ENCODE measurements around the gene CNTNAP4. TPM values are rescaled to one million over a fixed set of nuclear protein-coding genes. Genes with fewer than 3 reads are reported as not detected.

Gene CNTNAP4
- total and polyA plus RNA-seq, 2 of the 8 experiments (the other 6 are each of a cell fraction or from before 2014, with no cell fraction given): not detected

DNA sequence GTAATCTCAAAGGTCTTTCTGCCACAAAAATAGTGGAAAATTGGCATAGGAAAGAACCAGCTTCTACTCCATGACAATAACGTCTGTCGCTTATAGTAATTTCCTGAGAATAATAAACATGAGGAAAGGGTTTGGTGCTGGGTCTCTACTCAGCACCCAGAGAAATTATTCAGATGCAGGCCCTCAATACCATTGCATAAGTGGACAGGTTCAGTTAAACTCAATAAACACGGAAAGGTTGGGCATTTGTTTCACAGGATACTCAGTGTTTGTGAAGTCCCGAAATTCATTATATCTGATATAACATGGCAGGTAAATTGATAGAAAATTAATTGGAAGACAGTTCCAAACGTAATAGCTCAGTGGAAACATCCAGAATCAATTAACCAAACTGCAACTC is 254.0 kb downstream of the CNTNAP4 start:
- H3K4me3 ChIP-seq (ENCODE audit: extremely low read depth in 1 of 4, insufficient read depth in 2 of 4, low read depth in 3 of 4, low read length in 4 of 4): no peak overlapping the region
- peaks cover 0 to 1% (median 0%) of the 10 kb centered on the region in 4 experiments; a peak in 1 of 7 replicates for H3K27me3 ChIP-seq (replicated peaks in 1 of 4; ENCODE audit: control insufficient read depth in 3 of 4, extremely low read depth in 1 of 4, insufficient read depth in 3 of 4, low read length in 3 of 4)
- H2AK5ac ChIP-seq (ENCODE audit: low read depth, low read length): no peak overlapping the region
- no peak overlapping the region for H2BK12ac ChIP-seq (ENCODE audit: low read depth, low read length)
- POLR2A ChIA-PET (ENCODE audit: partially characterized antibody): no interaction called here
- WGBS, 2 experiments (ENCODE audit: extremely low coverage in 1 of 2, insufficient coverage in 1 of 2, insufficient read length in 1 of 2, insufficient replicate concordance in 2 of 2, low coverage in 1 of 2, low lambda C conversion rate in 2 of 2, missing lambda C conversion rate in 1 of 2): 93% methylated on average over 5 of the region's 5 CpGs; no CpG with 5 or more reads in 1 of the 2 experiments
- H2BK20ac ChIP-seq (ENCODE audit: low read length): no peak overlapping the region
- H4K5ac ChIP-seq (ENCODE audit: insufficient read length, low read depth, low read length): no peak overlapping the region
- H3K9ac ChIP-seq (replicated peaks in 1 of 4; ENCODE audit: extremely low read depth in 1 of 4, low read depth in 3 of 4, low read length in 3 of 4): no peak overlapping the region
- H3K23me2 ChIP-seq (ENCODE audit: low read depth, low read length): no peaks in the 10 kb centered on the region
- FAIRE-seq (no peak), DNase-seq (ENCODE audit: low read depth in 1 of 2, low spot score in 2 of 2) (no peak)
- no peak overlapping the region for H2BK120ac ChIP-seq (replicated peaks; ENCODE audit: low read depth, low read length)
- H2BK15ac ChIP-seq (ENCODE audit: low read length): no peak overlapping the region
- no peaks in the 10 kb centered on the region for H3K9me3 ChIP-seq (ENCODE audit: insufficient read depth in 2 of 2, low read depth in 1 of 2, low read length in 1 of 2)
- no peak overlapping the region for H3K4ac ChIP-seq (replicated peaks; ENCODE audit: insufficient read length, low read depth, low read length)
- no peak overlapping the region for H3K27ac ChIP-seq (ENCODE audit: low read depth, low read length)
- H4K91ac ChIP-seq (replicated peaks; ENCODE audit: insufficient read length, low read length): no peak overlapping the region
- H4K8ac ChIP-seq (ENCODE audit: extremely low read depth, insufficient read depth, low read length): no peak overlapping the region
- H3K36me3 ChIP-seq (ENCODE audit: control insufficient read depth in 2 of 4, insufficient read depth in 4 of 4, low read length in 3 of 4): no peaks in the 10 kb centered on the region
- no peak overlapping the region for H2AFZ ChIP-seq (ENCODE audit: low read length)
- H3K79me2 ChIP-seq (ENCODE audit: control insufficient read depth in 1 of 2, insufficient read depth in 2 of 2, low read length in 2 of 2): no peaks in the 10 kb centered on the region
- no peak overlapping the region for H2BK5ac ChIP-seq (ENCODE audit: low read depth, low read length)
- H3K23ac ChIP-seq (ENCODE audit: insufficient read length): no peak overlapping the region
- CTCF ChIA-PET (ENCODE audit: partially characterized antibody): interaction anchor here (1.2 to 1.4 kb wide), 2 partner anchors 10 to 640 kb away, joined by 3 to 5 read pairs; no protein-coding TSS in a partner anchor
- H3K14ac ChIP-seq (ENCODE audit: insufficient read length): no peak overlapping the region
- no peak overlapping the region for H3K18ac ChIP-seq (ENCODE audit: extremely low read depth, low read length)
- H3K79me1 ChIP-seq (ENCODE audit: low read depth, low read length): no peaks in the 10 kb centered on the region
- no peak overlapping the region for H3K56ac ChIP-seq (replicated peaks; ENCODE audit: insufficient read length, low read depth, low read length)
- H3K4me1 ChIP-seq (replicated peaks in 1 of 4; ENCODE audit: control insufficient read depth in 3 of 4, insufficient read depth in 4 of 4, low read length in 3 of 4): no peaks in the 10 kb centered on the region
- H4K20me1 ChIP-seq (replicated peaks in 1 of 2; ENCODE audit: control insufficient read depth in 1 of 2, insufficient read depth in 2 of 2, low read length in 2 of 2): no peaks in the 10 kb centered on the region
- no peak overlapping the region for H3K4me2 ChIP-seq (ENCODE audit: insufficient read depth in 1 of 2, low read depth in 2 of 2, low read length in 2 of 2)
- TF ChIP-seq, protein P1, sequence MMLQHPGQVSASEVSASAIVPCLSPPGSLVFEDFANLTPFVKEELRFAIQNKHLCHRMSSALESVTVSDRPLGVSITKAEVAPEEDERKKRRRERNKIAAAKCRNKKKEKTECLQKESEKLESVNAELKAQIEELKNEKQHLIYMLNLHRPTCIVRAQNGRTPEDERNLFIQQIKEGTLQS (IDR thresholded peaks at IDR 0.05; ENCODE audit: insufficient read depth, low read depth, low read length): no peak
- TF ChIP-seq ASH2L (IDR thresholded peaks at IDR 0.05; ENCODE audit: low read length): no peak
- TF ChIP-seq RNF2 (IDR thresholded peaks at IDR 0.05; ENCODE audit: borderline replicate concordance, low read depth, low read length, missing control alignments, poor library complexity, severe bottlenecking): no peak
- no peak for TF ChIP-seq JUN (IDR thresholded peaks at IDR 0.05; ENCODE audit: low read depth, low read length)
- TF ChIP-seq HDAC2 (IDR thresholded peaks at IDR 0.05; ENCODE audit: borderline replicate concordance in 1 of 2, low read depth in 2 of 2, low read length in 2 of 2): no peak
- no peak for TF ChIP-seq KDM1A (IDR thresholded peaks at IDR 0.05; ENCODE audit: borderline replicate concordance, low read length)
- TF ChIP-seq POLR2AphosphoS5 (IDR thresholded peaks at IDR 0.05; ENCODE audit: low read depth, low read length): no peak
- no peak for TF ChIP-seq JUND (IDR thresholded peaks at IDR 0.05; ENCODE audit: low read length)
- TF ChIP-seq BCL11A (IDR thresholded peaks at IDR 0.05; ENCODE audit: low read depth in 2 of 2, low read length in 2 of 2): no peak
- no peak for TF ChIP-seq POLR2A (IDR thresholded peaks at IDR 0.05; ENCODE audit: control extremely low read depth in 1 of 2, low read depth in 2 of 2, low read length in 2 of 2)
- no peak for TF ChIP-seq FOSL1 (IDR thresholded peaks at IDR 0.05; ENCODE audit: insufficient read depth, low read depth, low read length)
- TF ChIP-seq SIX5 (IDR thresholded peaks at IDR 0.05; ENCODE audit: low read depth, low read length): no peak
- no peak for TF ChIP-seq CEBPB (IDR thresholded peaks at IDR 0.05; ENCODE audit: low read depth, low read length)
- no peak for TF ChIP-seq KDM4A (IDR thresholded peaks at IDR 0.05; ENCODE audit: low read depth, low read length, severe bottlenecking)
- TF ChIP-seq SP2 (IDR thresholded peaks at IDR 0.05; ENCODE audit: low read length): no peak
